Activated CD8-positive, alpha-beta T cell treated with anti-CD3 and anti-CD28 coated beads, Interleukin-2, amount 10 ng/mL, durations not matched to agents 7 days and 5 days (primary cell): ENCODE data around the gene TIMM13. TPM values are rescaled to one million over a fixed set of nuclear protein-coding genes. Genes with fewer than 3 reads are reported as not detected.
"Not testable (repeated sequence)": the region's sequence is repeated elsewhere in the genome, so short reads cannot be mapped to it uniquely, and the experiment has no call there.

Source experiments
- ATAC-seq: fragments of 150-1000 bp; cut with Tn5 transposase; one replicate; pipeline ENCODE4 v1.10.0; 2021; ENCODE audit warnings: moderate library complexity
- CTCF ChIA-PET: fragments of 350-600 bp; sonication (Branson Sonifier 250); formaldehyde crosslinking; loops from one replicate; lab custom pipeline; 2021; ENCODE audit warnings: antibody characterized with exemption; lab: Charles Lee
- POLR2A ChIA-PET: fragments of 350-600 bp; sonication (Branson Sonifier 250); formaldehyde crosslinking; loops from one replicate; lab custom pipeline; 2021; ENCODE audit warnings: antibody characterized with exemption; lab: Charles Lee
- DNase-seq: peaks from one replicate; pipeline ENCODE4 v3.0.0-alpha.2; 2020
- H3K27ac Mint-ChIP-seq: one replicate; pipeline ENCODE4 v1.8.0; 2021; ENCODE audit warnings: mild to moderate bottlenecking, mixed read lengths
- H3K27me3 Mint-ChIP-seq: one replicate; pipeline ENCODE4 v1.8.0; 2021; ENCODE audit warnings: low read depth, mixed read lengths
- H3K36me3 Mint-ChIP-seq: one replicate; pipeline ENCODE4 v1.8.0; 2021; ENCODE audit warnings: low read depth, mixed read lengths
- H3K4me1 Mint-ChIP-seq: one replicate; pipeline ENCODE4 v1.8.0; 2021; ENCODE audit warnings: low read depth, mixed read lengths
- H3K4me3 Mint-ChIP-seq: one replicate; pipeline ENCODE4 v1.8.0; 2021; ENCODE audit warnings: mild to moderate bottlenecking, mixed read lengths
- H3K9me3 Mint-ChIP-seq: one replicate; pipeline ENCODE4 v1.8.0; 2022; ENCODE audit warnings: mixed read lengths; ENCODE audit not compliant: insufficient read depth
- total RNA-seq, 2 experiments: library from RNA; stranded (reverse); gene quantifications; one replicate each; pipeline ENCODE4 v1.2.3, GENCODE V29; 2021

TIMM13 gene
- 10 to 100 TPM; 75.1 to 80.2 TPM for total RNA-seq

DNA sequence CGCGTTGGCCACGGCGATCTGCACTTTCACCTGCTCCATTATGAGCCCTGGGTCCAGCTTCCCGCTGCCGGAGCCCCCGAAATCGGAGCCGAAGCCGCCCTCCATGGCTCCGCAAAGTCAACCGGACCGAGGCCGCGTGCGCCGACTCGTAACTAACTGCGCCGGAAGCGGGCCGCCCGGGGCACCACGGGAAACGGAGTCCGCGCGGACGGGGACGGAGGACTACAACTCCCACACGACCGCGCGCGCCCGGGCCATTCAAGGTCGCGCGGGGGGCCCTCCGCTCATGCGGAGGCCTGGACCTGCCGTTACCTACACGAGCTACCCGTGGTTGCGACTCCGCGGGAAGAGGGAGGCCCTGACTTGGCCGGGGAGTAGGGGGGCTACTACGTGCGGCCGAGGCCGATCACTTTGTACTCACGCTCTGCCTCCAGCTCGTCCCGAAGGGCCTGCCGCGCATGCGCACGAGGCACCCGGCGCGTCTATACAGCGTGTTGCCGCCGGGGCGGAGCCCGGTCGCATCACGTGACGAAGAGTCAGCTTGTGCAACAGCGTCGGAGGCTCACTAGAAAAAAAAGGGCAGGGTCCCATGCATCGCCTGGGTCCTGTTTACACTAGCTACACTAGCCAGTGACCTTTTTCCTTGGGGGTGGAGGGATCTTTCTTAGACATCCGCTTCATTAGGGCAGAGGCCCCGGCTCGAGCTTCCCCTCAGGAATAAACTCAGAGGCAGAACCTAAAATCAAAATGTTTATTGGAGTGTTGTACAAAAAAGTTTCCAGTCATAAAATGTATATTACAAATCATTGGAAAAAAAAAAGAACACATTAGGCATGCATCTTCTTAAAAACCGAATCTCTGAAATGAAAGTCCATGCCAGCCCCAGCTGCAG lies at the start of gene TIMM13:
TIMM13 (minus strand) TSS at position 158 of the 892 bp plus-strand sequence; CDS start at position 105, 53 bp downstream.
- peaks cover 14% of the 10 kb centered on the region for H3K4me1 Mint-ChIP-seq
- ATAC-seq: peak; percentile 90
- DNase-seq: peak; percentile 97
- ChIA-PET POLR2A (interaction anchor here (0.7 to 1.8 kb wide), 7 partner anchors 27 to 530 kb away, joined by 3 to 5 read pairs (median 3); partner anchors contain the start of gene GADD45B), CTCF (interaction anchor here (0.8 to 1.6 kb wide), 8 partner anchors 29 to 209 kb away, joined by 3 to 6 read pairs (median 4); partner anchors contain the start of gene LMNB2)
- H3K36me3 Mint-ChIP-seq: peaks cover 39% of the 10 kb centered on the region
- no peaks in the 10 kb centered on the region for H3K27me3 Mint-ChIP-seq
- no peaks in the 10 kb centered on the region for H3K9me3 Mint-ChIP-seq
- peak within 1 kb of the TSS; percentile 97 for H3K27ac Mint-ChIP-seq
- peak within 1 kb of the TSS; percentile 92 for H3K4me3 Mint-ChIP-seq

DNA sequence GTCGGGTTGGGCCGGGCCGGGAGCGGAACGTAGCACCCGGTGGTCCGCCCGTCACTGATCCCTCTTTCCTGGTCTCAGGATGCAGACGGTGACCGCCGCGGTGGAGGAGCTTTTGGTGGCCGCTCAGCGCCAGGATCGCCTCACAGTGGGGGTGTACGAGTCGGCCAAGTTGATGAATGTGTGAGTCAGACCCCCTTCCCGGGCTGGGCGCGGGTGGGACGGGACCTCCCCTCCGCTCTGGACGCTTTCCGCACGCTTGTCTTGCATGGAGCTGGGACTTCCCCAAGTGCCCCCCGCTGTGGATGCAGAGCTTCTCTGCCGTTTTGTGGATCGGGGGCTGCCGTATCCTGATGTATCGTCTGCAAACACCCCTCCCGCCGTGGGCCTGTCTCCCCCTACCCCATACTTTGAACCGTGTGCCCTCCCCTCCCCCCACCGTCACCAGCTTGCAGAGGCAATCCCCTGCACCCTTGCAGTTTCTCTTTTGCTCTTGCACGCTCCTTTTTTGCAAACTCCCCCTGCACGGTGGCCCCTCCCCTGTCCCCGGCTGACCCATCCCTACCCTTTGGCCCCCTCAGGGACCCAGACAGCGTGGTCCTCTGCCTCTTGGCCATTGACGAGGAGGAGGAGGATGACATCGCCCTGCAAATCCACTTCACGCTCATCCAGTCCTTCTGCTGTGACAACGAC lies 49.2 kb upstream of the TIMM13 start:
- CTCF ChIA-PET: interaction anchor here (0.6 to 6.6 kb wide), 24 partner anchors 12 to 241 kb away, joined by 3 to 162 read pairs (median 6); partner anchors contain the start of genes LMNB2 and PLEKHJ1
- Mint-ChIP-seq H3K4me1 (peaks cover 23% of the 10 kb centered on the region), H3K36me3 (peaks cover 27% of the 10 kb centered on the region), H3K9me3 (no peaks in the 10 kb centered on the region), H3K27me3 (no peaks in the 10 kb centered on the region), H3K4me3 (peak overlapping the region; percentile 86), H3K27ac (peak overlapping the region; percentile 95)
- DNase-seq (peak; percentile 74), ATAC-seq (peak; percentile 13)
- POLR2A ChIA-PET: interaction anchor here (0.6 to 5.3 kb wide), 55 partner anchors 8 to 584 kb away, joined by 3 to 143 read pairs (median 6); partner anchors contain the start of genes AP3D1, LMNB2, LSM7 and PLEKHJ1

DNA sequence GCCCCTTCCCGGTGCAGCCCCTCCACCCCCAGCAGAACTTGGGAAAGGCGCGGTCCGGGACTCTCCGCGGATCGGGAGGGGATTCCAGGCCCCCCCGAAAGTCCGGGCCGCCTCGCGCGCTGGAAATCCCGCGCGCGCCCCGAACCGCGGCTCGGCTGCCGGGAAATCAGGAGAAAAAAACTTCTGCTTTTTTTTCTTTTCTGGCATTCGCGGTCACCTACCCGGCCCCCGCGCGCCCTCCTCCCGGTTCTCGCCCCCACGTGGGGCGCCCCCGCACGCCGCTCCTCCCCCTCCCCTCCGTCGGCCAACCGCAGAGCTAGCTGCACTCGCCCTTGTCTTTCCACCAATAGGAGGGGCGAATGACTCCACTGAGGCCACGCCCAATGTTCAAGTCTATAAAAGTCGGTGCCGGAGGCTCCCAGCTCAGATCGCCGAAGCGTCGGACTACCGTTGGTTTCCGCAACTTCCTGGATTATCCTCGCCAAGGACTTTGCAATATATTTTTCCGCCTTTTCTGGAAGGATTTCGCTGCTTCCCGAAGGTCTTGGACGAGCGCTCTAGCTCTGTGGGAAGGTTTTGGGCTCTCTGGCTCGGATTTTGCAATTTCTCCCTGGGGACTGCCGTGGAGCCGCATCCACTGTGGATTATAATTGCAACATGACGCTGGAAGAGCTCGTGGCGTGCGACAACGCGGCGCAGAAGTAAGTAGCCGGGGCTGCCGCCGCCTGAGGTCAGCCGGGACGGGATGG lies 48.5 kb upstream of the TIMM13 start, which contains the start of gene GADD45B:
GADD45B (plus strand) TSS at position 426 of the 749 bp plus-strand sequence; CDS start at position 658, 232 bp downstream.
- Mint-ChIP-seq H3K4me1 (peaks cover 23% of the 10 kb centered on the region), H3K27me3 (peaks cover 2% of the 10 kb centered on the region), H3K27ac (peak within 1 kb of the TSS; percentile 95), H3K4me3 (peak within 1 kb of the TSS; percentile 86), H3K36me3 (peaks cover 27% of the 10 kb centered on the region), H3K9me3 (no peaks in the 10 kb centered on the region)
- ChIA-PET POLR2A (interaction anchor here (0.6 to 5.3 kb wide), 60 partner anchors 9 to 594 kb away, joined by 3 to 143 read pairs (median 5); partner anchors contain the start of genes AP3D1, LMNB2, LSM7 and PLEKHJ1), CTCF (interaction anchor here (0.8 to 6.6 kb wide), 25 partner anchors 11 to 240 kb away, joined by 3 to 162 read pairs (median 5); partner anchors contain the start of genes LMNB2 and PLEKHJ1)
- DNase-seq: peak; percentile 98
- peak; percentile 52 for ATAC-seq

DNA sequence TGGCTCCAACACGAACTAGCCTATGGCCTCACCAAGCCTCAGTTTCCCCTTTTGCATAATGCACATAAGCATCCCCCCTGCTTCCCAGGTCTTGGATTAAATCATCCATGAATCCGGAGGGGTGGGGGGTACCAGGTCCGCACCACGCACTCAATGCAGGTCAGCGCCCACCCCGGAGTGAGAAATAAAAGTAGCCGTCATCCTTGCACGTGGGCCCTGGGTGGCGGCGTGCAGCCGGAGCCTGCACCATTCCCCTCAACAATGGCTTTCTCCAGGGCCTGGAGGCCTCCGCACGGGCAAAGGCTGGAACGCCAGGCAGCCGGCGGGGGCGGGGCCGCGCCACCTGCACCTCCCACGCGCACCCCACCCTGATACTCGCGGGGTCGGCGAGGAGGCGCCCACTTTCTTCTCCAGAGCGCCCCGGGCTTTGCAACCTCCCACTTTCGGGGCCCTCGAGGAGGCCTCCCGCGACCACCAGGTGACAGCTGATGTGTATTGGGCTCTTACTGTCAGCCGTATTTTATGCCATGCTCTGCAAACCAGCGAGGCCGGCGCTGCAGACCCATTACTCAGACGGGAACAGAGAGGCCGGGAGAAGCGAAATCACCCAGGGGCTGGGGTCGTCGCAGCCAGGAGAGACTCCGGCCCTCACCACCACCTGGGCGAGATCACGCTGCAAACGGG lies 47.8 kb upstream of the TIMM13 start:
- peaks cover 2% of the 10 kb centered on the region for H3K27me3 Mint-ChIP-seq
- H3K27ac Mint-ChIP-seq: peak overlapping the region; percentile 71
- ChIA-PET CTCF (interaction anchor here (0.8 to 6.6 kb wide), 21 partner anchors 10 to 164 kb away, joined by 3 to 162 read pairs (median 5); partner anchors contain the start of gene LMNB2), POLR2A (interaction anchor here (0.5 to 5.3 kb wide), 50 partner anchors 9 to 730 kb away, joined by 3 to 143 read pairs (median 6); partner anchors contain the start of genes LMNB2, LSM7 and PLEKHJ1)
- H3K4me1 Mint-ChIP-seq: peaks cover 23% of the 10 kb centered on the region
- DNase-seq (peak; percentile 70), ATAC-seq (peak; percentile 11)
- H3K36me3 Mint-ChIP-seq: peaks cover 27% of the 10 kb centered on the region
- peak overlapping the region; percentile 86 for H3K4me3 Mint-ChIP-seq
- no peaks in the 10 kb centered on the region for H3K9me3 Mint-ChIP-seq

DNA sequence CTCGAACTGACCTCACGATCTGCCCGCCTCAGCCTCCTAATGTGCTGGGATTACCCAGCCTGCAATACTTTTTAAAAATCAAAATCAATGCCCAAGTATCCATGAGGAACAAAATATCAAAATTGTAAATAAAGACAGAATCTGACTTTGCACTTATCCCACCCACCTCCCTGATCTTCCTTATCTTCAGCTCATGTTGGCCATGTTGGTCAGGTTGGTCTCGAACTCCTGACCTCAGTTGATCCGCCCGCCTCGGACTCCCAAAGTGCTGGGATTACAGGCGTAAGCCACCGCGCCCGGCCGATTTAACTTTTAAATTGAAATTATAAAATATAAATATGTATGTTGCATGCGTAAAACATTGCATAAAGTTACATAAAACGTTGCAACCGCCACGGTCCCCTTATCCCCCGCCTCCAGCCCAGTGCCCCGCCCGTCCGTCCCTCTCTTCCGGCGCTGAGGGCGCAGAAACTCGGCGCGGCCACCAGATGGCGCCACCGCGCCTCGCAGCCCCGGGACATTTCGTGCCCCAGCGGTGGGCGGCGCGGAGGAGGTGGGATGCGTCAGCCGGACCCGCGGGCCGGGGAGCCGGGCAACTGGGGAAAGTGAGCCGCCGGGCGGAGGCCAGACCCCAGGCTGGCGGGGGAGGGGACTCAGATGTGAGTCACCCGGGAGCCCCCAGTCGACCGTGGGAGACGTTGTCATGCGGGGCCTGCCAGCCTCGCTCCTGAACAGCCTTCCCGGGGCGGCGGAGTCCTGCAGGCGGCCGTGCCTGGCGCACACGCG lies 47.0 kb upstream of the TIMM13 start:
- CTCF ChIA-PET: interaction anchor here (0.6 to 6.6 kb wide), 19 partner anchors 13 to 275 kb away, joined by 3 to 162 read pairs (median 4); partner anchors contain the start of gene LMNB2
- no peaks in the 10 kb centered on the region for H3K9me3 Mint-ChIP-seq
- H3K27ac Mint-ChIP-seq: peak overlapping the region; percentile 46
- H3K4me3 Mint-ChIP-seq: peak overlapping the region; percentile 86
- DNase-seq: peak; percentile 90
- peaks cover 27% of the 10 kb centered on the region for H3K36me3 Mint-ChIP-seq
- POLR2A ChIA-PET: interaction anchor here (0.5 to 5.3 kb wide), 7 partner anchors 87 to 731 kb away, joined by 3 to 143 read pairs (median 58); no protein-coding TSS in a partner anchor
- ATAC-seq: peak; percentile 31
- peaks cover 20% of the 10 kb centered on the region for H3K4me1 Mint-ChIP-seq
- H3K27me3 Mint-ChIP-seq: peaks cover 2% of the 10 kb centered on the region

DNA sequence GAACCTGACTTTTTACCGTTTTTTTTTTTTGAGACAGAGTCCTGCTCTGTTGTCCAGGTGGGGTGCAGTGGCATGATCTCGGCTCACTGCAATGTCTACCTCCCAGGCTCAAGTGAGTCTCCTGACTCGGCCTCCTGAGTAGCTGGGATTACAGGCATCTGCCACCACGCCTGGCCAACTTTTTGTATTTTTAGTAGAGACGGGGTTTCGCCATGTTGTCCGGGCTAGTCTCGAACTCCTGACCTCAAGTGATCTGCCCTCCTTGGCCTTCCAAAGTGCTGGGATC lies 42.5 kb upstream of the TIMM13 start:
- H3K36me3 Mint-ChIP-seq, H3K9me3 Mint-ChIP-seq, POLR2A ChIA-PET, H3K27me3 Mint-ChIP-seq, H3K4me3 Mint-ChIP-seq, DNase-seq, ATAC-seq: not testable (repeated sequence)
- CTCF ChIA-PET: interaction anchor here (1.4 to 2.7 kb wide), 6 partner anchors 13 to 151 kb away, joined by 3 to 20 read pairs (median 7); partner anchors contain the start of gene LMNB2
- Mint-ChIP-seq H3K27ac (peak overlapping the region; percentile 56), H3K4me1 (peaks cover 22% of the 10 kb centered on the region)

DNA sequence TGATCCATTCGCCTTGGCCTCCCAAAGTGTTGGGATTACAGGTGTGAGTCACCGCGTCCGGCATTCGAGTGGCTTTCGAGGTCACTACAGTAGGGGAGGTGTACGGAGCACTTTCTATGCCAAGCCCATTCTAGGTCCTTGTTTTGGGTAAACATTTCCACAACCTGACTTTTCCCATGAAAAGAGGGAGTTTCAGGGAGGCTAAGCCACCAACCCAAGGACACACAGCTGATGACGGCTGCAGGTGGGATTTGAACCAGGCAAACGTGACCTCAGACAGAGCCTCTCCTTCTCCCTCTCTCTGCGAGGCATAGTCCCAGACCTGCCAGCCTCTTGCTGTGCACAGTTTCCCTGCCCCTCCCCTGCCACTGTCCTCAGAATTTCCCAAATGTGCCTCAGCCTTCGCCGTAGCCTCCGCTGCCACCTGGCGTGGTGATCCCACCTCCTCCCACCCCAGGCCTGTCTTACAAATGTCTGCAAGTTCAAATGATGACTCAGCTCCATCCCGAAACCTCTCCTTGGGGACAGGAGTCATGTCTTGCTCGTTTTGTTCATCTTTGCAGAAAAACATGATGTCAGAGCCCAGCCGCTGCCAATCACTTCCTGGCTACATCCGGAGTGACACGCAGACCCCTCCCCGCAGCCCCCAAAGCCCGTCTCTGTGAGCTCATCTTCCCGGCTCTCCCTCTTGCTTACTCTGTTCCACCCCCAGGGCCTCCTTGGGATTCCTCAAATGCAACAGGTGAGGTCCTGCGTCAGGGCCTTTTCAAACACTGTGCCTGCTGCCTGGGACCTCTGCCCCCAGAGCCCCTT lies 41.9 kb upstream of the TIMM13 start:
- no peaks in the 10 kb centered on the region for H3K9me3 Mint-ChIP-seq
- ATAC-seq (peak; percentile 16), DNase-seq (peak; percentile 57)
- no peak overlapping the region for H3K4me3 Mint-ChIP-seq
- peak overlapping the region; percentile 56 for H3K27ac Mint-ChIP-seq
- peaks cover 21% of the 10 kb centered on the region for H3K4me1 Mint-ChIP-seq
- ChIA-PET CTCF (interaction anchor here (1.0 to 2.8 kb wide), 8 partner anchors 13 to 313 kb away, joined by 3 to 20 read pairs (median 7); partner anchors contain the start of gene LMNB2), POLR2A (interaction anchor here (0.6 kb wide), 1 partner anchor 1536 kb away, joined by 3 read pairs; no protein-coding TSS in a partner anchor)
- H3K27me3 Mint-ChIP-seq: peaks cover 2% of the 10 kb centered on the region
- no peaks in the 10 kb centered on the region for H3K36me3 Mint-ChIP-seq

DNA sequence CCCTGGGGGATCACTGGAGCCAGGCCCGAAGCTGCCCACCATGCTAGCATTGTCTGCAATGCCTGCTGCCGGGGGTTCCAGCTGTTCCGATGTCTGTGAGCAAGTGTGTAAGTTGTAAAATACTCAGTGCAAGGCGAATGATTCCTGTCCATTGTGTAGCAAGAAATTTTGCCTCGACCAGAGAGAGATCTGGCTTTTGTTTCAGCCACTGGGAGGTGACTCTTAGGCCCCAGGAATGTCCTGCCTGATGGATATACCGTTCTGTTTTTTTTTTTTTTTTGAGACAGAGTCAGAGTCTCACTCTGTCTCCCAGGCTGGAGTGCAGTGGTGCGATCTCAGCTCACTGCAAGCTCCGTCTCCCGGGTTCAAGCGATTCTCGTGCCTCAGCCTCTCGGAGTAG lies 41.2 kb upstream of the TIMM13 start:
- ChIA-PET CTCF (interaction anchor here (1.0 to 2.8 kb wide), 5 partner anchors 12 to 313 kb away, joined by 3 to 11 read pairs (median 6); partner anchors contain the start of gene LMNB2), POLR2A (interaction anchor here (0.6 kb wide), 1 partner anchor 1537 kb away, joined by 3 read pairs; no protein-coding TSS in a partner anchor)
- ATAC-seq: no peak
- no peaks in the 10 kb centered on the region for H3K36me3 Mint-ChIP-seq
- H3K27me3 Mint-ChIP-seq: peaks cover 2% of the 10 kb centered on the region
- H3K9me3 Mint-ChIP-seq: no peaks in the 10 kb centered on the region
- no peak for DNase-seq
- H3K4me1 Mint-ChIP-seq: peaks cover 21% of the 10 kb centered on the region
- no peak overlapping the region for H3K4me3 Mint-ChIP-seq
- no peak overlapping the region for H3K27ac Mint-ChIP-seq

DNA sequence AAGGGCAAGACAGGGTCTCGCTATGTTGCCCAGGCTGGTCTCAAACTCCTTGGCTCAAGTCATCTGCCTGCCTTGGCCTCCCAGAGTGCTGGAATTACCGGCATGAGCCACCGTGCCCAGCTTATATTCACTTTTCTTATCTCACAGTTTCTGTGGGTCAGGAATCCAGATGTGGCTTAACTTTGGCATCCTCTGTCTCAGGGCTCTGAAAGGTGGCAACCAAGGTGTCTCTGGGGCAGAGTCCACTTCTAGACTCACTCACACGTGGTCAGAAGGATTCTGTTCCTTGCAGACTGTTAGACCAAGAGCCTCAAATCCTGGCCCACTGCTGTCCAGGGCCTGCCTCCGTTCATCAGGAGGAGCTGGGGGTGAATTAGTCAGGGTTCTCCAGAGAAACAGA lies 37.0 kb upstream of the TIMM13 start:
- Mint-ChIP-seq H3K36me3 (peaks cover 3% of the 10 kb centered on the region), H3K4me1 (peaks cover 30% of the 10 kb centered on the region), H3K27ac (no peak overlapping the region), H3K4me3 (no peak overlapping the region), H3K27me3 (no peaks in the 10 kb centered on the region), H3K9me3 (no peaks in the 10 kb centered on the region)
- no peak for DNase-seq
- no peak for ATAC-seq
- CTCF ChIA-PET: interaction anchor here (1.0 to 4.2 kb wide), 6 partner anchors 11 to 173 kb away, joined by 3 to 21 read pairs (median 4); partner anchors contain the start of gene GADD45B
- POLR2A ChIA-PET: interaction anchor here (1.0 to 5.7 kb wide), 2 partner anchors 13 to 145 kb away, joined by 5 to 46 read pairs; partner anchors contain the start of gene GADD45B
